Calu3 (cell line): ENCODE measurements around the gene OLIG2. TPM values are rescaled to one million over a fixed set of nuclear protein-coding genes. Genes with fewer than 3 reads are reported as not detected.

Source experiments
- Bru-seq: library from RNA; stranded (reverse); fragments of 400-500 nt; gene quantifications from one replicate; lab custom pipeline; 2021; lab: Mats Ljungman, UMichigan
- BruChase-seq, 2 experiments: library from RNA; stranded (reverse); fragments of 400-500 nt; gene quantifications; one replicate each; lab custom pipeline; 2021; lab: Mats Ljungman, UMichigan
- BruUV-seq: library from RNA; stranded (reverse); fragments of 400-500 nt; replicated peaks from 2 replicates; lab custom pipeline; 2021; lab: Mats Ljungman, UMichigan
- CTCF ChIA-PET: fragments of 300-600 bp; sonication (Branson Sonifier 250); formaldehyde crosslinking; loops from one replicate; lab custom pipeline; 2022; ENCODE audit warnings: antibody characterized with exemption; lab: Charles Lee
- DNase-seq: peaks from one replicate; pipeline ENCODE4 v3.0.0; 2022
- H3K27ac Mint-ChIP-seq: one replicate; pipeline ENCODE4 v1.8.0; 2022; ENCODE audit warnings: mixed read lengths; ENCODE audit not compliant: unreplicated experiment
- H3K27me3 Mint-ChIP-seq: one replicate; pipeline ENCODE4 v1.8.0; 2022; ENCODE audit warnings: mixed read lengths; ENCODE audit not compliant: unreplicated experiment
- H3K36me3 Mint-ChIP-seq: one replicate; pipeline ENCODE4 v1.8.0; 2022; ENCODE audit warnings: mild to moderate bottlenecking, moderate library complexity, mixed read lengths; ENCODE audit not compliant: insufficient read depth, unreplicated experiment
- H3K4me1 Mint-ChIP-seq: one replicate; pipeline ENCODE4 v1.8.0; 2022; ENCODE audit warnings: mild to moderate bottlenecking, low read depth, mixed read lengths; ENCODE audit not compliant: unreplicated experiment
- H3K4me3 Mint-ChIP-seq: one replicate; pipeline ENCODE4 v1.8.0; 2022; ENCODE audit warnings: mild to moderate bottlenecking, low read depth, moderate library complexity, mixed read lengths; ENCODE audit not compliant: unreplicated experiment
- H3K9me3 Mint-ChIP-seq: one replicate; pipeline ENCODE4 v1.8.0; 2022; ENCODE audit warnings: low read depth, mixed read lengths; ENCODE audit not compliant: unreplicated experiment
- intact Hi-C: fragments of 100-400 bp; cut with micrococcal nuclease; formaldehyde crosslinking; loops from one replicate; pipeline ENCODE4 v1.10.0; 2022; ENCODE audit not compliant: unreplicated experiment
- long read RNA-seq: library from polyadenylated mRNA; stranded (forward); transcript quantifications from one replicate; pipeline ENCODE4 v2.0.0, GENCODE V29; 2022
- total RNA-seq: library from RNA; stranded (reverse); gene quantifications from 2 replicates; pipeline ENCODE4 v1.2.3, GENCODE V29; 2022
- TF ChIP-seq, protein P1 (sequence below): fragments of 200-600 bp; IDR thresholded peaks from one replicate; pipeline ENCODE4 v1.8.0; 2022; ENCODE audit warnings: antibody characterized with exemption; ENCODE audit not compliant: unreplicated experiment

The OLIG2 gene
- total RNA-seq (not detected in 2 replicates), Bru-seq, nascent RNA (not detected), BruChase-seq, experiment 1, labeled RNA remaining after a 6-hour chase (not detected), BruChase-seq, experiment 2, labeled RNA remaining after a 2-hour chase (not detected)
- long read RNA-seq: 0 reads

DNA sequence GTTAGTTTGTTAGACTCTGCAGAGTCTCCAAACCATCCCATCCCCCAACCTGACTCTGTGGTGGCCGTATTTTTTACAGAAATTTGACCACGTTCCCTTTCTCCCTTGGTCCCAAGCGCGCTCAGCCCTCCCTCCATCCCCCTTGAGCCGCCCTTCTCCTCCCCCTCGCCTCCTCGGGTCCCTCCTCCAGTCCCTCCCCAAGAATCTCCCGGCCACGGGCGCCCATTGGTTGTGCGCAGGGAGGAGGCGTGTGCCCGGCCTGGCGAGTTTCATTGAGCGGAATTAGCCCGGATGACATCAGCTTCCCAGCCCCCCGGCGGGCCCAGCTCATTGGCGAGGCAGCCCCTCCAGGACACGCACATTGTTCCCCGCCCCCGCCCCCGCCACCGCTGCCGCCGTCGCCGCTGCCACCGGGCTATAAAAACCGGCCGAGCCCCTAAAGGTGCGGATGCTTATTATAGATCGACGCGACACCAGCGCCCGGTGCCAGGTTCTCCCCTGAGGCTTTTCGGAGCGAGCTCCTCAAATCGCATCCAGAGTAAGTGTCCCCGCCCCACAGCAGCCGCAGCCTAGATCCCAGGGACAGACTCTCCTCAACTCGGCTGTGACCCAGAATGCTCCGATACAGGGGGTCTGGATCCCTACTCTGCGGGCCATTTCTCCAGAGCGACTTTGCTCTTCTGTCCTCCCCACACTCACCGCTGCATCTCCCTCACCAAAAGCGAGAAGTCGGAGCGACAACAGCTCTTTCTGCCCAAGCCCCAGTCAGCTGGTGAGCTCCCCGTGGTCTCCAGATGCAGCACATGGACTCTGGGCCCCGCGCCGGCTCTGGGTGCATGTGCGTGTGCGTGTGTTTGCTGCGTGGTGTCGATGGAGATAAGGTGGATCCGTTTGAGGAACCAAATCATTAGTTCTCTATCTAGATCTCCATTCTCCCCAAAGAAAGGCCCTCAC, at the start of gene OLIG2:
OLIG2 (plus strand) TSS at position 447 of the 954 bp plus-strand sequence. CDS start 928 bp downstream, outside the sequence.
- Mint-ChIP-seq H3K4me3 (no peak within 1 kb of the TSS), H3K27ac (no peak within 1 kb of the TSS), H3K27me3 (peaks cover 83% of the 10 kb centered on the region), H3K4me1 (no peaks in the 10 kb centered on the region), H3K36me3 (no peaks in the 10 kb centered on the region), H3K9me3 (no peaks in the 10 kb centered on the region)
- TF ChIP-seq, protein P1, sequence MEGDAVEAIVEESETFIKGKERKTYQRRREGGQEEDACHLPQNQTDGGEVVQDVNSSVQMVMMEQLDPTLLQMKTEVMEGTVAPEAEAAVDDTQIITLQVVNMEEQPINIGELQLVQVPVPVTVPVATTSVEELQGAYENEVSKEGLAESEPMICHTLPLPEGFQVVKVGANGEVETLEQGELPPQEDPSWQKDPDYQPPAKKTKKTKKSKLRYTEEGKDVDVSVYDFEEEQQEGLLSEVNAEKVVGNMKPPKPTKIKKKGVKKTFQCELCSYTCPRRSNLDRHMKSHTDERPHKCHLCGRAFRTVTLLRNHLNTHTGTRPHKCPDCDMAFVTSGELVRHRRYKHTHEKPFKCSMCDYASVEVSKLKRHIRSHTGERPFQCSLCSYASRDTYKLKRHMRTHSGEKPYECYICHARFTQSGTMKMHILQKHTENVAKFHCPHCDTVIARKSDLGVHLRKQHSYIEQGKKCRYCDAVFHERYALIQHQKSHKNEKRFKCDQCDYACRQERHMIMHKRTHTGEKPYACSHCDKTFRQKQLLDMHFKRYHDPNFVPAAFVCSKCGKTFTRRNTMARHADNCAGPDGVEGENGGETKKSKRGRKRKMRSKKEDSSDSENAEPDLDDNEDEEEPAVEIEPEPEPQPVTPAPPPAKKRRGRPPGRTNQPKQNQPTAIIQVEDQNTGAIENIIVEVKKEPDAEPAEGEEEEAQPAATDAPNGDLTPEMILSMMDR: no peak
- CTCF ChIA-PET: no interaction called here
- no peak for DNase-seq
- intact Hi-C loops: no loop called here
- no TSS peak for BruUV-seq

DNA sequence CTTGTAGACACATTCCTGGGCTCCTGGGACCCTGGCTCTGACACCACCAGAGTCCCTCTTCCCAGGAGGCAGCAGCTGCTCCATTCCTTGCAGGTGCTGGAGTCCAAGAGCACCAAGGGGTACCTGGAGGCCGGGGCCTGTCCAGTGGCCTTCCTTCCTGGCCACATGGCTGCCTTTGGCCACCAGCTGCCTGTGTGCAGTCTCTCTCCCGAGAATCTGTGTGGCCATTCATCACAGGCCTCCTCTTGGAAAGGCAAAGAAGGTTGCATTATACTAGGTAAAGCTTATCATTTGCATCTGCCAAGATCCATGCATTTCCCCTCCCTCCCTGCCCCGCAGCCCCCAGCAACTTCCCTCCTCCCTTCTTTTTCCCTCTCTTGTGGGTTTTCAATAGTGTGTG, 48.9 kb upstream of the OLIG2 start:
- H3K36me3 Mint-ChIP-seq: no peaks in the 10 kb centered on the region
- no peaks in the 10 kb centered on the region for H3K4me1 Mint-ChIP-seq
- H3K27me3 Mint-ChIP-seq: peaks cover 82% of the 10 kb centered on the region
- CTCF ChIA-PET: interaction anchor here (0.5 to 0.7 kb wide), 3 partner anchors 18 to 59 kb away, joined by 3 read pairs; no protein-coding TSS in a partner anchor
- TF ChIP-seq, protein P1: no peak
- no TSS peak for BruUV-seq
- no peak overlapping the region for H3K27ac Mint-ChIP-seq
- no peaks in the 10 kb centered on the region for H3K9me3 Mint-ChIP-seq
- no peak for DNase-seq
- H3K4me3 Mint-ChIP-seq: no peak overlapping the region
- intact Hi-C loops: no loop called here

DNA sequence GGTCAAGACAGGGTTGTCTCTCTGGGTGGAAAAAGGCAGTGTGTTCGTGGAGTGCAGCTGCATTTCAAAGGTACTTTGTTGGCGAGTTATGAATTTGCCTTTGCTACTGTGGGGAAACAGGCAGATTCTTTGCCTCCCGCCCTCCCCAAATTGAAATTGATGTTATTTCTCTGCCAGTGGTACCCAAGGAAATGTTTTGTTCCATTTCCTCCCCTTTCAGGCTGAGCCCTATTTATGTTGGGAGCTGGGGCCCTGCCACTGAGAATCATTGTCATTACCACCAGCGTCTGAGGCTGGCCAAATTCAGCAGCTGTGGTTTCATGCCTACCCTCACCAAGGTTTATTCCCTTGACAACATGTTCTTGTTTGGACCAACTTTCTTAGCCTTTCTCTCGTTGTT, 48.5 kb upstream of the OLIG2 start:
- intact Hi-C loops: no loop called here
- Mint-ChIP-seq H3K4me3 (no peak overlapping the region), H3K27me3 (peaks cover 82% of the 10 kb centered on the region), H3K9me3 (no peaks in the 10 kb centered on the region), H3K4me1 (no peaks in the 10 kb centered on the region), H3K36me3 (no peaks in the 10 kb centered on the region), H3K27ac (no peak overlapping the region)
- BruUV-seq: no TSS peak
- TF ChIP-seq, protein P1: no peak
- no peak for DNase-seq
- CTCF ChIA-PET: interaction anchor here (0.5 to 0.7 kb wide), 2 partner anchors 17 to 59 kb away, joined by 3 read pairs; no protein-coding TSS in a partner anchor

DNA sequence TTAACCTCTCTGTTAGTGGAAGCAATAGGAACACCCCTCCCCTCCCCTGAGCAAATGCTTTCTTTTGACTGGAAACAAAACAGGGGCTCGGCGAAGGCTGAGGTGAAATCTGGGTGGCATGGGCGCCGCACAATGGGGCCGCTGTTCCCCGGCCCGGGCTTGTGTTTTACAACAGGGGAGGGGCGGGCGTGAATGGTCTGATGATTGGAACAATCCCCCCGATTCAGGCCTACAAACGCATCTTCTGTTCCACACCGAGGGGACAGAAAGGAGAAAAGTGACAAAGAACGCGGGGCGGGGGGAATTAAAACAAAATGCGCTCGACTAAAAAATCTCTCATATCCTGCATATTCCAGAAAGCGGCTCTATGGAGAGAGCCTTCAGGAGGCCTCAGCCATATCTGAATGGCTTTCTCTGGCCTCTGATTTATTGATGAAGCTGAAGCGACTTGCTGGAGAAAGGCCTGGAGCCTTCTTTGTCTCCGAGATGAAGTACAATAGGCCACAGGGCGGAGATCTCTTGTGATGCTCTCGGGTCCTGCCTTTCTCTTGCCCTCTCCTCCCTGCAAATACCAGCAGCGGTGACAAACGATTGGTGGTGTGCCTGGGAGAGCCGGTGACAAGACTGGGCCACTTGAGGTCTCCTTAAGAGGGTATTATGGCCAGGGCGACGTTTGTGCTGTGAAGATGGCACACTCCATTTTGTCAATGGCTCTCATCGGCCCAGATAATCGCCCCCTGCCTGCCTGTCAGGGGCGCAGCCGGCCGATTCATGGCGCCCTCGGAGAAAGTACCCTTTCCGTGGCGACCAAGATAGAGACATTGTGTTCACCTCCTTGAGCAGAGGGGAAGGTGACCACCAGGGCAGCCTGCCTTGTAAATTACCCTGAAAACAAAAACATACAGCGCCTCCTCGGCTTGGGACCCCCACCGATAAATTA, 47.1 kb upstream of the OLIG2 start:
- Mint-ChIP-seq H3K4me3 (no peak overlapping the region), H3K27ac (no peak overlapping the region), H3K9me3 (no peaks in the 10 kb centered on the region), H3K36me3 (no peaks in the 10 kb centered on the region), H3K27me3 (peaks cover 74% of the 10 kb centered on the region), H3K4me1 (no peaks in the 10 kb centered on the region)
- no peak for DNase-seq
- intact Hi-C loops: no loop called here
- CTCF ChIA-PET: no interaction called here
- TF ChIP-seq, protein P1: no peak
- no TSS peak for BruUV-seq
